ENCODE data around the gene AGK. TPM values are rescaled to one million over a fixed set of nuclear protein-coding genes. Genes with fewer than 3 reads are reported as not detected.

AGK gene
- total RNA-seq, 1 experiment from 2014 or later: 35.4 TPM

DNA sequence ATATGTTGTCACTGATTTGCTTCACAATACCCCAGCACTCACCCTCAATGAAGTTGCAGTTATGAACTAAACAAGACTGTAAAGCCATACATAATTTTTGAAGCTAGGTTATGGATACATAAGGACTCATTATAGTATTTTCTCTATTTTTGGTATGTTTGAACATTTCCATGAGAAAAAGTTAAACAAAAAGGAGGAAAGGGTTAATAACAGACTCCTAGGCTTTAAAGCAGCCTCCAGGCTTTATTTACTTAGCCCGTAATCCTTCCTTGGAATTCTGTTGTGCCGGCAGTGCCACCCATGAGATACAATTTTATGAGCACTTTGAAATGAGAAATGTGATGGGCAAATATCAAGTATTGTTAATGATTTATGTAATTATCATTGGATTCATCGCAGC is 152.9 kb downstream of the AGK start:
- POLR2A ChIA-PET: interaction anchor here (0.7 kb wide), 2 partner anchors 8 to 34 kb away, joined by 4 read pairs; partner anchors contain the start of gene SSBP1
- CTCF ChIA-PET: interaction anchor here (6.0 kb wide), 1 partner anchor 34 kb away, joined by 37 read pairs; the partner anchor contains the start of gene SSBP1
- H3K27me3 Mint-ChIP-seq (ENCODE audit: insufficient read depth, unreplicated experiment): no peaks in the 10 kb centered on the region
- no peak overlapping the region for H3K4me3 Mint-ChIP-seq (ENCODE audit: unreplicated experiment)
- no peak for DNase-seq (ENCODE audit: unreplicated experiment)
- no TSS peak for BruUV-seq (replicated peaks)
- TF ChIP-seq, protein P1, sequence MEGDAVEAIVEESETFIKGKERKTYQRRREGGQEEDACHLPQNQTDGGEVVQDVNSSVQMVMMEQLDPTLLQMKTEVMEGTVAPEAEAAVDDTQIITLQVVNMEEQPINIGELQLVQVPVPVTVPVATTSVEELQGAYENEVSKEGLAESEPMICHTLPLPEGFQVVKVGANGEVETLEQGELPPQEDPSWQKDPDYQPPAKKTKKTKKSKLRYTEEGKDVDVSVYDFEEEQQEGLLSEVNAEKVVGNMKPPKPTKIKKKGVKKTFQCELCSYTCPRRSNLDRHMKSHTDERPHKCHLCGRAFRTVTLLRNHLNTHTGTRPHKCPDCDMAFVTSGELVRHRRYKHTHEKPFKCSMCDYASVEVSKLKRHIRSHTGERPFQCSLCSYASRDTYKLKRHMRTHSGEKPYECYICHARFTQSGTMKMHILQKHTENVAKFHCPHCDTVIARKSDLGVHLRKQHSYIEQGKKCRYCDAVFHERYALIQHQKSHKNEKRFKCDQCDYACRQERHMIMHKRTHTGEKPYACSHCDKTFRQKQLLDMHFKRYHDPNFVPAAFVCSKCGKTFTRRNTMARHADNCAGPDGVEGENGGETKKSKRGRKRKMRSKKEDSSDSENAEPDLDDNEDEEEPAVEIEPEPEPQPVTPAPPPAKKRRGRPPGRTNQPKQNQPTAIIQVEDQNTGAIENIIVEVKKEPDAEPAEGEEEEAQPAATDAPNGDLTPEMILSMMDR (IDR thresholded peaks at IDR 0.05; ENCODE audit: unreplicated experiment): no peak
- no peaks in the 10 kb centered on the region for H3K9me3 Mint-ChIP-seq (ENCODE audit: unreplicated experiment)
- H3K27ac Mint-ChIP-seq (ENCODE audit: low read depth, unreplicated experiment): no peak overlapping the region
- intact Hi-C loops (cut with micrococcal nuclease): loop anchor here (5.0 kb wide), 1 partner anchor 33 kb away; the partner anchor contains the start of gene SSBP1
- H3K36me3 Mint-ChIP-seq (ENCODE audit: insufficient read depth, unreplicated experiment): no peaks in the 10 kb centered on the region
- H3K4me1 Mint-ChIP-seq (ENCODE audit: insufficient read depth, unreplicated experiment): peaks cover 20% of the 10 kb centered on the region

GRCh38 chr7:141704741-141705140 is 153.5 kb downstream of the AGK start:
- ChIA-PET POLR2A (no interaction called here), CTCF (interaction anchor here (1.0 kb wide), 1 partner anchor 35 kb away, joined by 3 read pairs; no protein-coding TSS in a partner anchor)
- Mint-ChIP-seq H3K36me3 (ENCODE audit: insufficient read depth, unreplicated experiment) (no peaks in the 10 kb centered on the region), H3K27ac (ENCODE audit: low read depth, unreplicated experiment) (no peak overlapping the region), H3K4me1 (ENCODE audit: insufficient read depth, unreplicated experiment) (peaks cover 19% of the 10 kb centered on the region), H3K27me3 (ENCODE audit: insufficient read depth, unreplicated experiment) (no peaks in the 10 kb centered on the region), H3K4me3 (ENCODE audit: unreplicated experiment) (no peak overlapping the region), H3K9me3 (ENCODE audit: unreplicated experiment) (no peaks in the 10 kb centered on the region)
- no peak for DNase-seq (ENCODE audit: unreplicated experiment)
- no TSS peak for BruUV-seq (replicated peaks)
- TF ChIP-seq, protein P1 (IDR thresholded peaks at IDR 0.05; ENCODE audit: unreplicated experiment): no peak
- intact Hi-C loops (cut with micrococcal nuclease): loop anchor here (5.0 kb wide), 1 partner anchor 33 kb away; the partner anchor contains the start of gene SSBP1

Other genes with a start within 250 kb of the AGK start
- gene DENND11, start 150.8 kb downstream of the AGK start, total RNA-seq (2022): 8.4 and 9.3 TPM in 2 replicates
- not detected in 2 replicates for gene WEE2, start 156.9 kb downstream of the AGK start, total RNA-seq (2022)
- 269 and 340 TPM in 2 replicates for gene SSBP1, start 186.9 kb downstream of the AGK start, total RNA-seq (2022)
- 2.7 and 3.1 TPM in 2 replicates for gene TAS2R3, start 212.7 kb downstream of the AGK start, total RNA-seq (2022)
- 2.5 and 3.5 TPM in 2 replicates for gene TAS2R4, start 225.3 kb downstream of the AGK start, total RNA-seq (2022)
- gene TAS2R5, start 238.8 kb downstream of the AGK start, total RNA-seq (2022): 3.7 and 4.7 TPM in 2 replicates